Medulla oblongata (tissue), 1 donor: ENCODE results near the gene DNMT3A.

Source experiments
- DNase-seq: peaks from one replicate; pipeline ENCODE4 v3.0.0-alpha.2; 2015; ENCODE audit errors: extremely low spot score

Gene DNMT3A

GRCh38 chr2:25347205-25347815, 5.6 kb upstream of the DNMT3A start:
- no peak for DNase-seq

- DNase-seq, result no peak
Measured at GRCh38 chr2:25343187-25343825, 1.6 kb upstream of the DNMT3A start.

- peak; percentile 93 for DNase-seq
Measured at GRCh38 chr2:25342372-25343186, 854 bp upstream of the DNMT3A start.

GRCh38 chr2:25341011-25341727, 556 bp downstream of the DNMT3A start:
- no peak for DNase-seq

GRCh38 chr2:25340181-25340921, 1.4 kb downstream of the DNMT3A start:
- DNase-seq, result no peak

GRCh38 chr2:25339791-25340180, 1.9 kb downstream of the DNMT3A start:
- DNase-seq, result no peak

GRCh38 chr2:25339211-25339674, 2.5 kb downstream of the DNMT3A start:
- DNase-seq, result no peak

- no peak for DNase-seq
Measured at GRCh38 chr2:25338401-25338800, 3.3 kb downstream of the DNMT3A start.

- no peak for DNase-seq
Measured at GRCh38 chr2:25337891-25338290, 3.8 kb downstream of the DNMT3A start.

GRCh38 chr2:25337276-25337675, 4.4 kb downstream of the DNMT3A start:
- DNase-seq, result no peak

GRCh38 chr2:25336383-25336841, 5.3 kb downstream of the DNMT3A start:
- DNase-seq, result no peak

GRCh38 chr2:25335971-25336370, 5.8 kb downstream of the DNMT3A start:
- no peak for DNase-seq

- DNase-seq, result no peak
Measured at GRCh38 chr2:25335204-25335603, 6.5 kb downstream of the DNMT3A start.

GRCh38 chr2:25334482-25334881, 7.2 kb downstream of the DNMT3A start:
- no peak for DNase-seq

GRCh38 chr2:25333981-25334380, 7.7 kb downstream of the DNMT3A start:
- DNase-seq, result no peak

GRCh38 chr2:25332571-25332970, 9.2 kb downstream of the DNMT3A start:
- peak; percentile 83 for DNase-seq

GRCh38 chr2:25331686-25332365, 9.9 kb downstream of the DNMT3A start:
- no peak for DNase-seq

- no peak for DNase-seq
Measured at GRCh38 chr2:25330937-25331336, 10.8 kb downstream of the DNMT3A start.

- DNase-seq, result no peak
Measured at GRCh38 chr2:25330273-25330672, 11.5 kb downstream of the DNMT3A start.

- DNase-seq, result no peak
Measured at GRCh38 chr2:25328152-25329085, 13.3 kb downstream of the DNMT3A start.
